Body of pancreas (tissue), 4 donors: ENCODE results near the gene AVPR2. TPM values are rescaled to one million over a fixed set of nuclear protein-coding genes. Genes with fewer than 3 reads are reported as not detected.

Experiments
- ATAC-seq: fragments of 150-250 bp; one replicate; pipeline ENCODE4 v1.9.1; 2016
- DNase-seq, 4 donors: peaks; one replicate each; pipeline ENCODE4 v3.0.0-alpha.2; 2019
- H3K27ac ChIP-seq, 4 donors: fragments of 200-600 bp; sonication (generic); 1 replicate in 3 of 4; 2 replicates in 1 of 4; pipeline versions ENCODE4 v1.5.1 to v1.6.1; 2016 to 2019; ENCODE audit warnings: mild to moderate bottlenecking in 1 of 4, mixed read lengths in 1 of 4, moderate library complexity in 1 of 4
- H3K27me3 ChIP-seq, 2 donors: fragments of 200-600 bp; sonication (generic); one replicate each; pipeline ENCODE4 v1.6.0; 2016; ENCODE audit warnings: mild to moderate bottlenecking in 1 of 2
- H3K36me3 ChIP-seq, 2 donors: fragments of 200-600 bp; sonication (generic); replicated peaks in 1 of 2; 2 replicates each; pipeline ENCODE4 v1.5.1; 2016; ENCODE audit warnings: low read depth in 2 of 2; ENCODE audit not compliant: insufficient read depth in 1 of 2
- H3K4me1 ChIP-seq: fragments of 200-600 bp; sonication (generic); one replicate; pipeline ENCODE4 v1.6.0; 2016
- H3K4me3 ChIP-seq, 2 donors: fragments of 200-600 bp; sonication (generic); 1 replicate in 1 of 2; 2 replicates in 1 of 2; pipeline ENCODE4 v1.5.1; 2016 to 2019
- H3K9me3 ChIP-seq, 3 donors: fragments of 200-600 bp; sonication (generic); 1 replicate in 2 of 3; 2 replicates in 1 of 3; pipeline ENCODE4 v1.5.1; 2016
- POLR2A ChIP-seq, 3 donors: fragments of 450-650 bp; IDR thresholded peaks; one replicate each; pipeline ENCODE4 v1.6.1; 2016; ENCODE audit warnings: antibody characterized with exemption in 3 of 3, mild to moderate bottlenecking in 2 of 3
- WGBS, 2 donors: methylation state at CpG; one replicate each; pipeline ENCODE4 v1.1.5; 2017; 5-methylcytosine and 5-hydroxymethylcytosine counted together
- intact Hi-C: fragments of 100-400 bp; cut with DNase I; formaldehyde crosslinking; loops from one replicate; pipeline ENCODE4 v1.15.1; 2023
- total RNA-seq, 2 donors: library from RNA; depleted of rRNA; stranded (reverse); fragments of >200 nt; gene quantifications; one replicate each; pipeline ENCODE4 v1.1.0, GENCODE V29; 2016
- TF ChIP-seq, protein P1 (sequence below), 7 experiments: fragments of 450-650 bp in 4 of 7; fragments of 200-600 bp in 3 of 7; sonication (generic) in 3 of 7; IDR thresholded peaks; one replicate each; pipeline ENCODE4 v1.5.1; 2016 to 2019; ENCODE audit warnings: antibody characterized with exemption in 7 of 7

The AVPR2 gene
- total RNA-seq, 2 donors from 2014 or later, result 0.66 to 0.78 TPM

GRCh38 chrX:153931151-153931550, 26.7 kb downstream of the AVPR2 start:
- 76 to 88% methylated on average over 4 to 5 of the region's 8 CpGs for WGBS, 2 donors
- intact Hi-C loops, result no loop called here
- TF ChIP-seq, protein P1, sequence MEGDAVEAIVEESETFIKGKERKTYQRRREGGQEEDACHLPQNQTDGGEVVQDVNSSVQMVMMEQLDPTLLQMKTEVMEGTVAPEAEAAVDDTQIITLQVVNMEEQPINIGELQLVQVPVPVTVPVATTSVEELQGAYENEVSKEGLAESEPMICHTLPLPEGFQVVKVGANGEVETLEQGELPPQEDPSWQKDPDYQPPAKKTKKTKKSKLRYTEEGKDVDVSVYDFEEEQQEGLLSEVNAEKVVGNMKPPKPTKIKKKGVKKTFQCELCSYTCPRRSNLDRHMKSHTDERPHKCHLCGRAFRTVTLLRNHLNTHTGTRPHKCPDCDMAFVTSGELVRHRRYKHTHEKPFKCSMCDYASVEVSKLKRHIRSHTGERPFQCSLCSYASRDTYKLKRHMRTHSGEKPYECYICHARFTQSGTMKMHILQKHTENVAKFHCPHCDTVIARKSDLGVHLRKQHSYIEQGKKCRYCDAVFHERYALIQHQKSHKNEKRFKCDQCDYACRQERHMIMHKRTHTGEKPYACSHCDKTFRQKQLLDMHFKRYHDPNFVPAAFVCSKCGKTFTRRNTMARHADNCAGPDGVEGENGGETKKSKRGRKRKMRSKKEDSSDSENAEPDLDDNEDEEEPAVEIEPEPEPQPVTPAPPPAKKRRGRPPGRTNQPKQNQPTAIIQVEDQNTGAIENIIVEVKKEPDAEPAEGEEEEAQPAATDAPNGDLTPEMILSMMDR (IDR thresholded peaks at IDR 0.05), result no peak
- TF ChIP-seq POLR2A (IDR thresholded peaks at IDR 0.05), result no peak
- no peak overlapping the region for H3K27ac ChIP-seq
- no peaks in the 10 kb centered on the region for H3K36me3 ChIP-seq
- peaks cover 30% of the 10 kb centered on the region for H3K4me1 ChIP-seq
- ATAC-seq (no peak), DNase-seq (no peak)
- H3K4me3 ChIP-seq, result no peak overlapping the region
- no peaks in the 10 kb centered on the region for H3K9me3 ChIP-seq
- no peaks in the 10 kb centered on the region for H3K27me3 ChIP-seq

DNA sequence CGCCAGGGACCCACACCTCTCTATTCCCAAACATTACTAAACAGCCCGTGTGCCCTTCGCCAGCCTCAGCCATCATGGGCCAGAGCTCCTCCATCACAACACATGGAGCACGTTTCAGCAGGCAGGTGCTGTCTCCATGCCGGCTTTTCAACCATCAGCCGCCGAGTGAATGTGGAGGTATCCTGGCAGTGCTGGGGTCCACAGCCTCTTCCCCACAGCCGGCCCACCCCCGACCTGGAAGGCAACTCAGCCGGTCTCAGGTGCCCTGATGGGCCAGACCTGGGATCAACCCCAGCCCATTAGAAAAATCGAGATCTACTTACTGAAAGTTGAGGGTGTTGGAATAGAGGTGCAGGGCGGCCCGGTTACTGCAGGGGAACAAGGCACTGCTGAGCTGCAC, 27.3 kb downstream of the AVPR2 start:
- Histone ChIP-seq H3K36me3 (no peaks in the 10 kb centered on the region), H3K27ac (no peak overlapping the region), H3K9me3 (no peaks in the 10 kb centered on the region), H3K4me1 (peaks cover 25% of the 10 kb centered on the region), H3K4me3 (no peak overlapping the region), H3K27me3 (no peaks in the 10 kb centered on the region)
- no peak for DNase-seq
- intact Hi-C loops, result no loop called here
- TF ChIP-seq, protein P1 (IDR thresholded peaks at IDR 0.05), result no peak
- TF ChIP-seq POLR2A (IDR thresholded peaks at IDR 0.05), result no peak
- WGBS, 2 donors, result 84% methylated on average over 13 of the region's 13 CpGs; no CpG with 5 or more reads in 1 of the 2 donors
- ATAC-seq, result no peak

DNA sequence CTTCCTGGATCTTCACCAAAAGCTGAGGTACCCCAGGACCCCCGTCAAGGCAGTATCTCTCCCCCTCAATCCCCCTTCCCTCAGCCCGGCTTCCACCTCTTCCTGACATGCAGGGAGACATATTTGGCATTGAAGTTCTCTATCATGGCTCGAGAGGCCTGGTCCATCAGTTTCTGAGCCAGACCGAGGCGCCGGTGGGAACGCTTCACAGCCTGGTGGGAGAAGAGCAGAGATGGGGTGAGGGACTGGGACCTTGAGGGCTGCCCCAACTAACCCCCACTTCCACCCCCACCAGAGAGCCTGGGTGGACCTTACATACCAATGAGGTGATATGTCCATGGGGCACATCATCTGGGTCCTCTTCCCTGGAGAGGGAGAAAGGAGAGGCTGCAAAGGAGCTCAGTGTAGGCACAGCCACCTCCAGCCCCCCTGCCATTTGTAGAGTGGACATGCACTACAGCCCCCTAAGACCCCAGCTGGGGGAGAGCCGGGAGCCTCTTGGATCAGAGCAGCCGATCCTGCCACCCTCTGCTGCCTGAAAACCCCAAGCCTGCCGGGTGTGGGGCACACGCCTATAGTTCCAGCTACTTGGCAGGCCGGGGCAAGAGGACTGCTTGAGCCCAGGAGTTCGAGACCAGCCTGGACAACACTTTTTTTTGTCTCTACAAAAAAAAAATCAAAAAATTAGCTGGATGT, 27.9 kb downstream of the AVPR2 start:
- WGBS, 2 donors, result 80 to 94% methylated on average over 6 to 13 of the region's 13 CpGs
- no peaks in the 10 kb centered on the region for H3K9me3 ChIP-seq
- intact Hi-C loops, result no loop called here
- no peaks in the 10 kb centered on the region for H3K27me3 ChIP-seq
- no peak overlapping the region for H3K4me3 ChIP-seq
- no peaks in the 10 kb centered on the region for H3K36me3 ChIP-seq
- no peak for ATAC-seq
- H3K27ac ChIP-seq, result no peak overlapping the region
- H3K4me1 ChIP-seq, result peaks cover 18% of the 10 kb centered on the region
- TF ChIP-seq, protein P1 (IDR thresholded peaks at IDR 0.05), result no peak
- TF ChIP-seq POLR2A (IDR thresholded peaks at IDR 0.05), result no peak
- no peak for DNase-seq

DNA sequence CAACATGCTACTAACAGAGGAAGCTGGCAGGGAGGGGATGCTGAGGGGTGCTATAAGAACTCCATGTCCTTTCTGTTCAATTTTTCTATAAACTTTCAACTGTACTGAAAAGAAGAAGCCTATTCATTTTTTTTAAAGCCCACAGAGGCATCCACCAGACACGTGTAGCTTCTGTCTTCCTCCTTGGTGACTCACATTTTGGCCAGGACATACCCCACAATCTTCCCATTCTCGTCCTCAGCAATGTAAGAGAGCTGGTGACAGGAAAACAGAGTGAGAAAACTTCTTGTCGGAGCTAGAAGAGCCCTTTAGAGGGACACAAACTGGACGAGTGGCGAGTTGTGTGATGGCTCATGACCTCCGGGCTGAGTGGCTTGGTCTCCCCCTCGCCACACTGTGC, 29.3 kb downstream of the AVPR2 start:
- no peak for ATAC-seq
- TF ChIP-seq, protein P1 (IDR thresholded peaks at IDR 0.05), result no peak
- no peak for TF ChIP-seq POLR2A (IDR thresholded peaks at IDR 0.05)
- Histone ChIP-seq H3K27ac (no peak overlapping the region), H3K27me3 (no peaks in the 10 kb centered on the region), H3K4me1 (peaks cover 15% of the 10 kb centered on the region), H3K9me3 (no peaks in the 10 kb centered on the region), H3K36me3 (no peaks in the 10 kb centered on the region), H3K4me3 (no peak overlapping the region)
- intact Hi-C loops, result no loop called here
- DNase-seq, result no peak
- WGBS, 2 donors, result 5 to 6% methylated on average over 3 to 6 of the region's 7 CpGs
